Measurements from ENCODE around the gene KIF9.

KIF9 gene

DNA sequence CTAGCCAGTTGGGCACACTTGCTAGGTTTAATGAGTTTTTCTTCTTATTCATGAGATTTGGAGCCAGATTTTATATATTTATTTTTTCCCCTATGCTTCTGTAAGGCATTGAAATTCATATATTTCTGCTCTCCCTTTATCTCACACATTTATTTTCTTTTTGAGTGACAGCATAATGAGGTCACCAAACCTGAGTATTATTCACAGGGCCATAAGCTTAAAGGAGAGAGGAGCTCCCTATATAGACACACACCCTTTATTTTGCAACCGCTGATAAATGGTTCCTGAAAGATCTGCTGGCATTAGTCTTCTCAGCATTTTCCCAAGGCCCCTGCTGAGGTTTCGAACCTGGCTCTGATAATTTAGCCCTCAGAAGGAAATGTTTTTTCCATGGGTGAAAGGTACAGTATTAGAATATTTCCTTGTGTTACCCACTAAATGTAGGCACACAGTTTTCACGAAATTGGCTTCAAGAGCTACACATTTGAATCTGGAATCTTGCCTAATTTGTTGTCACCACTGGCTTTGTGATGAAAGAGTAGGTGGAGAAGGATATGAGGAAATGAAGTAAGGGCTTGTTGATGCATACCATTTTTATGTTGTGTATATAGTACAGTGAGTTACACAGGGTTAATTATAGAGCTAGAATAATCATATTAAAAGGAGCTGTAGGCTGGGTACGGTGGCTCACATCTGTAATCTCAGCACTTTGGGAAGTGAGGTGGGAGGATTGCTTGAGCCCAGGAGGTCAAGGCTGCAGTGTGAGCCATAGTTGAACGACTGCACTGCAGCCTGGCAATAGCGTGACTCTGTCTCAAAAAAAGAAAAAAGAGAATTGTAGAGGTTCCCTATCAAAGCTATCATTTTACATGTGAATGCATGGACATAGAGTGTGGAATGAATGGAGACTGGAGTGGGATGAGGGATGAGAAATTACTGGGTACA, 6.6 kb upstream of the KIF9 start:
- no peak for TF ChIP-seq Cebpa-rat (IDR thresholded peaks at IDR 0.05)
- H3K4me3 ChIP-seq: no peak overlapping the region
- peaks cover 21 to 98% (median 66%) of the 10 kb centered on the region in 11 experiments; a peak in 20 of 22 replicates for H4K20me1 ChIP-seq
- H3K36me3 ChIP-seq: peaks cover 51 to 81% (median 65%) of the 10 kb centered on the region in 11 experiments
- peaks cover 0 to 3% (median 0%) of the 10 kb centered on the region in 11 experiments; a peak in 1 of 22 replicates for H3K9me3 ChIP-seq (replicated peaks in 1 of 11)
- H3K4me2 ChIP-seq: peak overlapping the region in 8 of 11 experiments; percentile 8 to 75 (median 39); a peak in 13 of 22 replicates
- peaks cover 19 to 76% (median 51%) of the 10 kb centered on the region in 10 experiments for H3K4me1 ChIP-seq
- no peaks in the 10 kb centered on the region for H3K27me3 ChIP-seq
- 0 out of 22 replicates have a peak overlapping the region, but pooled peaks of 1 of the 11 experiments have one; percentile 6 for H3K9ac ChIP-seq
- peak overlapping the region in 4 of 11 experiments; percentile 6 to 51 (median 17); a peak in 5 of 22 replicates for H3K27ac ChIP-seq

DNA sequence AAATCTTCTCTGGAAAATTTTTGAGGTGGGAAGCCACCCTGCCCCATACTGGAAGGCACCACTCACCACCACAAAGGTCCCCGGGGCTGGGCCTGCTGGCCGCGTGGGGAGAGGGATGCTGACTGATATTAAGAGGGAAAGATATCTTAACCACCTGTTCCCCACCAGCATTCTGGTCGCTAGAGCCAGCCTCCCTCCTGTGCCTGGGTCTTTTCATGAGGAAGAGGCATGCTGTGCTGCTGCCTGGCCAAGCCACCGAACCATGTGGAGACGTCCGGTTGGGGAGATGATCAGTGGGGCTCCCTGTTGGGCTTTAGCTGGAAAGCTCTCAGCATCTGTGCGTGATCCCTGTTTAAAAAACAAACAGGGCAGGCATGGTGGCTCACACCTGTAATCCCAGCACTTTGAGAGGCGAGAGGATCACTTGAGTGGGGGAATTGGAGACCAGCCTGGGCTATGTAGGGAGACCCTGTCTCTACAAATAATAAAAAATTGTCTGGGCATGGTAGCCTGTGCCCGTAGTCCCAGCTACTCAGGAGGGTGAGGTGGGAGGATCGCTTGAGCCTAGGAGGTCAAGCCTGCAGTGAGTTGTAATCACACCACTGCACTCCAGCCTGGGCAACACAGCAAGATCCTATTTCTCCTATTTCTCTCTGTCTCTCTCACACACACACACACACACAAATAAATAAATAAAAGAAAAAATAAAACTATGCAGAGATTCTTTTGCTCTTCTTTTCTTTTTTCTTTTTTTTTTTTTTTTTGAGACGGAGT, 1.2 kb upstream of the KIF9 start:
- Histone ChIP-seq H3K4me3 (peak overlapping the region; percentile 71 to 96 (median 81)), H3K36me3 (peaks cover 17 to 46% (median 33%) of the 10 kb centered on the region in 11 experiments; a peak in 21 of 22 replicates), H3K27ac (peak overlapping the region; percentile 87 to 99 (median 94)), H3K9ac (peak overlapping the region; percentile 84 to 95 (median 91)), H4K20me1 (peaks cover 0 to 74% (median 19%) of the 10 kb centered on the region in 11 experiments; a peak in 14 of 22 replicates), H3K4me1 (peaks cover 30 to 62% (median 46%) of the 10 kb centered on the region in 10 experiments), H3K4me2 (peak overlapping the region; percentile 87 to 97 (median 95)), H3K27me3 (no peaks in the 10 kb centered on the region), H3K9me3 (replicated peaks in 1 of 11) (peaks cover 0 to 3% (median 0%) of the 10 kb centered on the region in 11 experiments; a peak in 1 of 22 replicates)
- TF ChIP-seq Cebpa-rat (IDR thresholded peaks at IDR 0.05): no peak

DNA sequence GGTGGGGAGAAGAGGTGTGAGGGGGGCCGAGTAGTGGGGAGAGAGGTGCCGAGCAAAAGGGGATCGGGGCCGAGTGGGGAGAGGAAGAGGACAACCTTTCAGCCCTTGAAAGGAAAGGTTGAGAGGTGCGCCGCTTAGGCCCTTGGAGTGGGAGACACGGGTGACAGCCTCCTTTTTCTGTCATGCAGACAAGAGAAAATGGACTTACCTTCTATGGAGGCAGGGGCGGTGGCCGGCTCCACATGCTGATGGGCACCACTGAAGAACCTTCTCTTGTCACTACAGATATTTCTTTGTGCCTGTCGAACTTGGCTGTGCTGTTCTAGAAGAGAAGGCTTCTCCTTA, 566 bp upstream of the KIF9 start:
- Histone ChIP-seq H4K20me1 (peaks cover 0 to 68% (median 14%) of the 10 kb centered on the region in 11 experiments; a peak in 11 of 22 replicates), H3K9me3 (replicated peaks in 1 of 11) (peaks cover 0 to 3% (median 0%) of the 10 kb centered on the region in 11 experiments; a peak in 1 of 22 replicates), H3K36me3 (peaks cover 12 to 40% (median 27%) of the 10 kb centered on the region in 11 experiments; a peak in 21 of 22 replicates), H3K9ac (peak overlapping the region; percentile 84 to 95 (median 91)), H3K27me3 (no peaks in the 10 kb centered on the region), H3K4me2 (peak overlapping the region; percentile 87 to 97 (median 95)), H3K27ac (peak overlapping the region; percentile 87 to 99 (median 94)), H3K4me3 (peak overlapping the region; percentile 71 to 96 (median 81)), H3K4me1 (peaks cover 30 to 56% (median 44%) of the 10 kb centered on the region in 10 experiments)
- no peak for TF ChIP-seq Cebpa-rat (IDR thresholded peaks at IDR 0.05)

DNA sequence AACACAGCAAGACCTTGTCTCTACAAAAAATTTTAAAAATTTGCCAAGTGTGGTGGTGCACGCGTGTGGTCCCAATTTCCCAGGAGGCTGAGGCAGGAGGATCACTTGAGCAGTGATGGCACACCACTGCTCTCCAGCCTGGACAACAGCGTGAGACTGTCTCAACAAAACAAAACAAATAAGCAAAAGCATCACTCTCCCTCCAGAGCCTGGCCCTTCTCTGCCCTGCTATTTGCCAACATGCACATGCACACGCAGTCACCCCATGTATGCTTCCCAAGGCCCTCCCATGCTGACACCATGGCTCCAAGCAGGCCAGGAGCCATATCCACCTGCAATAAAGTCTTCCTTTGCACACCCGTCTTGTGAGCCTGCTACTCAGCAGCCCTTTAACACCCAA, 2.1 kb downstream of the KIF9 start:
- TF ChIP-seq Cebpa-rat (IDR thresholded peaks at IDR 0.05): no peak
- peaks cover 0 to 41% (median 0%) of the 10 kb centered on the region in 11 experiments; a peak in 8 of 22 replicates for H4K20me1 ChIP-seq
- peaks cover 26 to 39% (median 32%) of the 10 kb centered on the region in 10 experiments for H3K4me1 ChIP-seq
- H3K36me3 ChIP-seq: peaks cover 0 to 27% (median 14%) of the 10 kb centered on the region in 11 experiments; a peak in 14 of 22 replicates
- H3K4me3 ChIP-seq: peak overlapping the region in 1 of 10 experiments; percentile 96; a peak in 1 of 20 replicates
- H3K9me3 ChIP-seq (replicated peaks in 1 of 11): no peaks in the 10 kb centered on the region
- peak overlapping the region; percentile 89 to 100 (median 98); a peak in 21 of 22 replicates for H3K4me2 ChIP-seq
- no peak overlapping the region for H3K9ac ChIP-seq
- no peaks in the 10 kb centered on the region for H3K27me3 ChIP-seq
- no peak overlapping the region for H3K27ac ChIP-seq

DNA sequence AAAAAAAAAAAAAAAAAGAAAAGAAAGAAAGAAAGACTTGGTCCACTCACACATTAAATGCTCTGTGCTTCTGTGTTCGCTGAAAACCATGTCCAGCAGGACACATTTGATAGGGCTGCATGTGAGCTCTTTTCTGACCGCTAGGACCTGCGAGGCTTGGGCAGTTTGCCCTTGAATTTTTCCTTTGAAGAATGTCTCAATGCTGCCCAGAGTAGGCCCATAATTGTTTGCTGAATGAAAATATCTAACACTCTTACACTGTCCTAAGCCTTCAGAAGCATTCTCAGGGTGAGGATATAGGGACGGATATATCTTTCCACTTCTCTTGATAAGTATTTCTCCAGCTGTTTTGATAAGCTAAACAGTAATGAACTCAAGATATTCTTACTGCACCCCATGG, 6.0 kb downstream of the KIF9 start:
- Histone ChIP-seq H3K36me3 (peaks cover 0 to 55% (median 29%) of the 10 kb centered on the region in 11 experiments; a peak in 16 of 22 replicates), H3K9me3 (replicated peaks in 1 of 11) (no peaks in the 10 kb centered on the region), H3K9ac (no peak overlapping the region), H3K27ac (no peak overlapping the region), H3K27me3 (no peaks in the 10 kb centered on the region), H4K20me1 (peaks cover 0 to 13% (median 0%) of the 10 kb centered on the region in 11 experiments; a peak in 1 of 22 replicates), H3K4me3 (no peak overlapping the region), H3K4me1 (peaks cover 11 to 27% (median 16%) of the 10 kb centered on the region in 10 experiments), H3K4me2 (no peak overlapping the region)
- TF ChIP-seq Cebpa-rat (IDR thresholded peaks at IDR 0.05): no peak

DNA sequence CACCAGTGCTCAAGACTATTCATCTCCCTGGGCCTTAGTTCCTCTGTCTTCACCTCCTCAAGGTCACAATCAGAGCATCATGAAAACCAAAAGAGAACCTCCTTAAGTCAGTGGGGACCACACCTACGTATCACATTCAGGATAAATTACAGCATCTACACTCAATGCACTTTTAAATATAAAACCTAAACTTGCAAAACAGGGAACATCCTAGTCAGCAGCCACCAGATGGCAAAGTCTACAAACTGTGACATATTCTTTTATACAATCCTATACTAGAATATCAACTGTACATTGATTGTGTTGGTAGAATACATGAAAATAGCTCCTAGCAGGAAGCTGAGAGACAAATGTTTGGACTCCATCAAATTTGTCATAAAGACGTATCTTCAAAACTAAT, 7.9 kb downstream of the KIF9 start:
- TF ChIP-seq Cebpa-rat (IDR thresholded peaks at IDR 0.05): no peak
- no peak overlapping the region for H3K27ac ChIP-seq
- no peaks in the 10 kb centered on the region for H3K27me3 ChIP-seq
- H4K20me1 ChIP-seq: no peaks in the 10 kb centered on the region
- peaks cover 0 to 64% (median 33%) of the 10 kb centered on the region in 11 experiments; a peak in 16 of 22 replicates for H3K36me3 ChIP-seq
- no peak overlapping the region for H3K4me3 ChIP-seq
- no peaks in the 10 kb centered on the region for H3K9me3 ChIP-seq (replicated peaks in 1 of 11)
- no peak overlapping the region for H3K9ac ChIP-seq
- H3K4me1 ChIP-seq: peaks cover 0 to 32% (median 13%) of the 10 kb centered on the region in 10 experiments; a peak in 9 of 20 replicates
- no peak overlapping the region for H3K4me2 ChIP-seq

DNA sequence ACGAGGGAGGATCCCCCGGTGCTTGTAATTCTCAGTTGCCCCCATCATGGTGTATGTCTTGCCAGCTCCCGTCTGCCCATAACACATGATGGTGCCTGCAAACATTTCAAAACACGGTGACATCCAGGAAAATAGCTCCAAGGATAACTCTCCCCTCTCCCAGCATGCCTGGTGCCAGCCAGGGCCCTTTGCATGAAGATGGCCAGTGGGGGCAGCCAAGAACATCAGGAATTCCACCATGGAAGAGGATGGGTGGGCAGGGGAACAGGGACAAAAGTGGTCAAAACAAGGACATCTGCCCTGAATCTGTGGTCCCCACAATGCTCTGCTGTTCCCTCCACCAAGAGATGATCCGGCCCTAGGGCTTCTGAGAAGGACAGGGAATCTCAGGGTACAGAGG, 9.0 kb downstream of the KIF9 start:
- Histone ChIP-seq H3K4me1 (peaks cover 0 to 43% (median 20%) of the 10 kb centered on the region in 10 experiments; a peak in 15 of 20 replicates), H3K36me3 (peaks cover 0 to 64% (median 33%) of the 10 kb centered on the region in 11 experiments; a peak in 16 of 22 replicates), H3K27me3 (no peaks in the 10 kb centered on the region), H4K20me1 (no peaks in the 10 kb centered on the region), H3K4me3 (no peak overlapping the region), H3K4me2 (peak overlapping the region in 4 of 11 experiments; percentile 8 to 67 (median 32); a peak in 6 of 22 replicates), H3K9me3 (replicated peaks in 1 of 11) (no peaks in the 10 kb centered on the region), H3K27ac (no peak overlapping the region), H3K9ac (no peak overlapping the region)
- TF ChIP-seq Cebpa-rat (IDR thresholded peaks at IDR 0.05): no peak

DNA sequence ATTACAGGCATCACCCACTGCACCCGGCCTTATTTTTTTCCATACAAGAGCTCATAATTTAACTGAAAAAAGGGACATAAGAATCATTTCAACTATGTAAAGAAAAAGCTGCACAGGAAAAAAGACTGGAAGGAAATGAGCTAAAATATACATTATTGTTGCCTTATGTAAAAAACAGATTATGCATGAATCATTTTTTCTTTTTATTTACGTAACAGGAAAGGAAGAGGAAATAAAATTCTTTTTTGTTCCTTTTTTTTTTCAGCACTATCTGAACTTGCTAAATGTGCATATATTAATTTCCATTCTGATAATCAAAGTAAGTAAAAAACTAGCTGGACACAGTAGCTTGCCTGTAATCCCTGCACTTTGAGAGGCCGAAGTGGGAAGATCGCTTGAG, 12.1 kb downstream of the KIF9 start:
- Histone ChIP-seq H3K4me3 (no peak overlapping the region), H3K27ac (no peak overlapping the region; a peak in 1 of 22 replicates), H3K4me2 (peak overlapping the region in 6 of 11 experiments; percentile 4 to 70 (median 38); a peak in 8 of 22 replicates), H3K9ac (no peak overlapping the region), H4K20me1 (no peaks in the 10 kb centered on the region; a peak in 1 of 22 replicates), H3K36me3 (peaks cover 0 to 45% (median 21%) of the 10 kb centered on the region in 11 experiments; a peak in 16 of 22 replicates), H3K27me3 (no peaks in the 10 kb centered on the region), H3K9me3 (replicated peaks in 1 of 11) (no peaks in the 10 kb centered on the region), H3K4me1 (peaks cover 29 to 73% (median 50%) of the 10 kb centered on the region in 10 experiments)
- no peak for TF ChIP-seq Cebpa-rat (IDR thresholded peaks at IDR 0.05)

All from BLaER1 treated with 17β-estradiol and CSF1 and Interleukin-3, amounts not matched to agents 10 nM and 100 nM (cell line).